Purkinje cell (primary cell): ENCODE results near the gene PRICKLE4. TPM values are rescaled to one million over a fixed set of nuclear protein-coding genes. Genes with fewer than 3 reads are reported as not detected.

ENCODE experiments used
- polyA plus RNA-seq: library from polyadenylated mRNA; unstranded; fragments of >200 nt; fragmentation: Nextera tagmentation; gene quantifications from 2 replicates; pipeline ENCODE4 v1.2.1, GENCODE V29; 2014

PRICKLE4 gene
- not detected in 2 replicates for polyA plus RNA-seq

GRCh38 chr6:41780551-41781365 lies at the start of gene PRICKLE4:
TSS of gene PRICKLE4 (plus strand) at chr6:41780782. CDS start at chr6:41783474, 2,692 bp downstream.

GRCh38 chr6:41735427-41736185 lies 45.0 kb upstream of the PRICKLE4 start, which contains the start of gene TFEB:
TSS of gene TFEB (minus strand) at chr6:41735608. CDS start at chr6:41691213, 44,395 bp downstream.

GRCh38 chr6:41747256-41748101 lies 33.1 kb upstream of the PRICKLE4 start, which contains the start of gene PGC:
TSS of gene PGC (minus strand) at chr6:41747397. CDS start at chr6:41747334, 63 bp downstream.

GRCh38 chr6:41779788-41780550 lies 613 bp upstream of the PRICKLE4 start, which contains the start of gene FRS3:
TSS of gene FRS3 (minus strand) at chr6:41779900. CDS start at chr6:41776987, 2,913 bp downstream.

GRCh38 chr6:41787219-41787917 lies 6.8 kb downstream of the PRICKLE4 start, which contains the start of gene TOMM6:
TSS of gene TOMM6 (plus strand) at chr6:41787694. CDS start at chr6:41787698, 4 bp downstream.

Other genes starting within 250 kb of the PRICKLE4 start
- gene FOXP4, start 234.4 kb upstream of the PRICKLE4 start, polyA plus RNA-seq: 6.0 and 11.8 TPM in 2 replicates
- gene MDFI, start 142.3 kb upstream of the PRICKLE4 start, polyA plus RNA-seq: not detected in 2 replicates
- not detected in 2 replicates for gene TFEB, start 45.2 kb upstream of the PRICKLE4 start, polyA plus RNA-seq
- gene PGC, start 33.4 kb upstream of the PRICKLE4 start, polyA plus RNA-seq: not detected in 2 replicates
- 1.0 and 1.4 TPM in 2 replicates for gene FRS3, start 882 bp upstream of the PRICKLE4 start, polyA plus RNA-seq
- gene TOMM6, start 6.9 kb downstream of the PRICKLE4 start, polyA plus RNA-seq: 535 and 586 TPM in 2 replicates
- gene USP49, start 114.6 kb downstream of the PRICKLE4 start, polyA plus RNA-seq: 0.95 and 1.0 TPM in 2 replicates
- gene MED20, start 140.4 kb downstream of the PRICKLE4 start, polyA plus RNA-seq: 3.2 and 3.3 TPM in 2 replicates
- gene BYSL, start 140.7 kb downstream of the PRICKLE4 start, polyA plus RNA-seq: 9.8 and 13.2 TPM in 2 replicates
- gene CCND3, start 161.0 kb downstream of the PRICKLE4 start, polyA plus RNA-seq: 6.4 and 11.7 TPM in 2 replicates